Mesenchymal stem cell (in vitro differentiated cells and primary cell): Measurements from ENCODE around the gene ARPP21.

Experiments used
- DNase-seq: peaks from one replicate; pipeline ENCODE4 v3.0.0-alpha.2; 2013
- H2AFZ ChIP-seq: one replicate; pipeline ENCODE4 v1.6.1; 2013; ENCODE audit warnings: low read depth, mild to moderate bottlenecking, control low read depth, inconsistent platforms, low read length, moderate library complexity
- H2AK5ac ChIP-seq: 2 replicates; pipeline ENCODE4 v1.6.1; 2013; ENCODE audit warnings: low read length, moderate library complexity, mild to moderate bottlenecking, inconsistent platforms; ENCODE audit not compliant: severe bottlenecking
- H2BK120ac ChIP-seq: one replicate; pipeline ENCODE4 v1.6.1; 2013; ENCODE audit warnings: low read depth, mild to moderate bottlenecking, inconsistent platforms, low read length, moderate library complexity
- H2BK12ac ChIP-seq, 2 experiments: one replicate each; pipeline ENCODE4 v1.6.1; 2013; ENCODE audit warnings: inconsistent platforms in 2 of 2, low read length in 2 of 2, mild to moderate bottlenecking in 2 of 2, moderate library complexity in 2 of 2, control low read depth in 1 of 2
- H2BK15ac ChIP-seq: one replicate; pipeline ENCODE4 v1.6.1; 2013; ENCODE audit warnings: mild to moderate bottlenecking, low read depth, inconsistent platforms; ENCODE audit not compliant: poor library complexity, severe bottlenecking
- H2BK5ac ChIP-seq: 2 replicates; pipeline ENCODE4 v1.6.1; 2013; ENCODE audit warnings: low read depth, mild to moderate bottlenecking, low read length, control low read depth, inconsistent platforms; ENCODE audit not compliant: poor library complexity, severe bottlenecking
- H3K14ac ChIP-seq, 2 experiments: one replicate each; pipeline ENCODE4 v1.6.1; 2013; ENCODE audit warnings: inconsistent platforms in 2 of 2, low read length in 2 of 2, control low read depth in 1 of 2, mild to moderate bottlenecking in 1 of 2, moderate library complexity in 1 of 2
- H3K18ac ChIP-seq, 2 experiments: one replicate each; pipeline ENCODE4 v1.6.1; 2013; ENCODE audit warnings: inconsistent platforms in 2 of 2, low read length in 2 of 2, control low read depth in 1 of 2, low read depth in 1 of 2, mild to moderate bottlenecking in 1 of 2
- H3K23ac ChIP-seq, 2 experiments: one replicate each; pipeline ENCODE4 v1.6.1; 2013; ENCODE audit warnings: inconsistent platforms in 2 of 2, low read length in 2 of 2, mild to moderate bottlenecking in 2 of 2, moderate library complexity in 2 of 2, control low read depth in 1 of 2
- H3K27ac ChIP-seq: 2 replicates; pipeline ENCODE4 v1.5.1; 2013; ENCODE audit warnings: mild to moderate bottlenecking, moderate library complexity, low read length, control low read depth, inconsistent platforms; ENCODE audit not compliant: poor library complexity, severe bottlenecking
- H3K27me3 ChIP-seq, 2 experiments: 2 replicates each; pipeline versions ENCODE4 v1.6.1 to v1.7.0; 2013; ENCODE audit warnings: low read length in 2 of 2, mild to moderate bottlenecking in 2 of 2, moderate library complexity in 2 of 2, control low read depth in 1 of 2, inconsistent platforms in 1 of 2; ENCODE audit not compliant: control insufficient read depth in 1 of 2, insufficient read depth in 1 of 2
- H3K36me3 ChIP-seq, 2 experiments: 2 replicates each; pipeline versions ENCODE4 v1.6.1 to v1.7.0; 2013; ENCODE audit warnings: low read length in 2 of 2, control low read depth in 1 of 2, inconsistent platforms in 1 of 2, low read depth in 1 of 2, mild to moderate bottlenecking in 1 of 2; ENCODE audit not compliant: insufficient read depth in 2 of 2, control insufficient read depth in 1 of 2
- H3K4ac ChIP-seq, 2 experiments: one replicate each; pipeline ENCODE4 v1.6.1; 2013; ENCODE audit warnings: inconsistent platforms in 2 of 2, low read length in 2 of 2, mild to moderate bottlenecking in 2 of 2, moderate library complexity in 2 of 2, control low read depth in 1 of 2, low read depth in 1 of 2
- H3K4me1 ChIP-seq: 2 replicates; pipeline ENCODE4 v1.6.1; 2013; ENCODE audit warnings: low read depth, low read length, control low read depth; ENCODE audit not compliant: control insufficient read depth, insufficient read depth
- H3K4me2 ChIP-seq: 2 replicates; pipeline ENCODE4 v1.6.1; 2013; ENCODE audit warnings: low read length, mild to moderate bottlenecking, inconsistent platforms; ENCODE audit not compliant: poor library complexity, severe bottlenecking
- H3K4me3 ChIP-seq, 2 experiments: 2 replicates each; pipeline versions ENCODE4 v1.5.1 to v1.7.0; 2013; ENCODE audit warnings: low read length in 2 of 2, mild to moderate bottlenecking in 2 of 2, control low read depth in 1 of 2, low read depth in 1 of 2; ENCODE audit not compliant: insufficient read depth in 1 of 2
- H3K79me1 ChIP-seq: replicated peaks from 2 replicates; pipeline ENCODE4 v1.6.1; 2013; ENCODE audit warnings: mild to moderate bottlenecking, control low read depth, low read length, inconsistent platforms; ENCODE audit not compliant: poor library complexity, severe bottlenecking
- H3K9ac ChIP-seq: 2 replicates; pipeline ENCODE4 v1.7.0; 2013; ENCODE audit warnings: mild to moderate bottlenecking, low read length, moderate library complexity
- H3K9me3 ChIP-seq: 2 replicates; pipeline ENCODE4 v1.7.0; 2013; ENCODE audit warnings: mild to moderate bottlenecking, low read length; ENCODE audit not compliant: control insufficient read depth
- H4K8ac ChIP-seq: one replicate; pipeline ENCODE4 v1.6.1; 2013; ENCODE audit warnings: inconsistent platforms, mild to moderate bottlenecking, low read length, moderate library complexity
- H4K91ac ChIP-seq: one replicate; pipeline ENCODE4 v1.6.1; 2013; ENCODE audit warnings: mild to moderate bottlenecking, low read length, inconsistent platforms
- WGBS: methylation state at CpG from one replicate; pipeline ENCODE4 v1.1.7; 2013; ENCODE audit warnings: mixed read lengths; 5-methylcytosine and 5-hydroxymethylcytosine counted together

Gene ARPP21

GRCh38 chr3:35760146-35760545 is 120.8 kb downstream of the ARPP21 start:
- Histone ChIP-seq H3K9me3 (no peaks in the 10 kb centered on the region), H3K23ac (no peak overlapping the region), H3K27me3 (no peaks in the 10 kb centered on the region), H2BK15ac (no peak overlapping the region), H3K4ac (no peak overlapping the region), H3K9ac (no peak overlapping the region), H2AK5ac (no peak overlapping the region), H3K14ac (no peak overlapping the region), H3K4me3 (no peak overlapping the region), H3K18ac (no peak overlapping the region), H2BK12ac (no peak overlapping the region), H3K4me1 (no peaks in the 10 kb centered on the region), H3K27ac (no peak overlapping the region), H2AFZ (no peak overlapping the region), H3K79me1 (no peaks in the 10 kb centered on the region), H4K91ac (no peak overlapping the region), H2BK120ac (no peak overlapping the region), H3K4me2 (no peak overlapping the region), H4K8ac (no peak overlapping the region), H2BK5ac (no peak overlapping the region), H3K36me3 (no peaks in the 10 kb centered on the region)
- WGBS: 57% methylated on average over 4 of the region's 4 CpGs
- no peak for DNase-seq

GRCh38 chr3:35761311-35761710 is 122.0 kb downstream of the ARPP21 start:
- Histone ChIP-seq H3K27ac (no peak overlapping the region), H3K27me3 (no peaks in the 10 kb centered on the region), H3K4ac (no peak overlapping the region), H3K79me1 (no peaks in the 10 kb centered on the region), H3K9ac (no peak overlapping the region), H3K14ac (no peak overlapping the region), H3K4me3 (no peak overlapping the region), H2BK15ac (no peak overlapping the region), H3K36me3 (no peaks in the 10 kb centered on the region), H3K4me2 (no peak overlapping the region), H2BK5ac (no peak overlapping the region), H2AK5ac (no peak overlapping the region), H2AFZ (no peak overlapping the region), H2BK120ac (no peak overlapping the region), H2BK12ac (no peak overlapping the region), H4K8ac (no peak overlapping the region), H3K4me1 (no peaks in the 10 kb centered on the region), H4K91ac (no peak overlapping the region), H3K9me3 (no peaks in the 10 kb centered on the region), H3K18ac (no peak overlapping the region), H3K23ac (no peak overlapping the region)
- no peak for DNase-seq
- WGBS: 100% methylated on average over 1 of the region's 1 CpG

GRCh38 chr3:35772381-35773015 is 133.2 kb downstream of the ARPP21 start:
- no peaks in the 10 kb centered on the region for H3K9me3 ChIP-seq
- H3K4ac ChIP-seq: no peak overlapping the region
- 56% methylated on average over 2 of the region's 2 CpGs for WGBS
- no peak overlapping the region for H3K18ac ChIP-seq
- no peak overlapping the region for H4K91ac ChIP-seq
- H3K14ac ChIP-seq: no peak overlapping the region
- H3K23ac ChIP-seq: no peak overlapping the region
- H2AK5ac ChIP-seq: no peak overlapping the region
- no peak for DNase-seq
- H3K4me3 ChIP-seq: no peak overlapping the region
- no peak overlapping the region for H2BK120ac ChIP-seq
- H3K79me1 ChIP-seq: no peaks in the 10 kb centered on the region
- H2BK5ac ChIP-seq: no peak overlapping the region
- H3K27me3 ChIP-seq: no peaks in the 10 kb centered on the region
- H3K4me2 ChIP-seq: no peak overlapping the region
- no peak overlapping the region for H3K27ac ChIP-seq
- H3K36me3 ChIP-seq: no peaks in the 10 kb centered on the region
- H4K8ac ChIP-seq: no peak overlapping the region
- no peak overlapping the region for H2BK15ac ChIP-seq
- no peak overlapping the region for H2BK12ac ChIP-seq
- H2AFZ ChIP-seq: no peak overlapping the region
- no peak overlapping the region for H3K9ac ChIP-seq
- H3K4me1 ChIP-seq: no peaks in the 10 kb centered on the region

- no peak overlapping the region for H2BK15ac ChIP-seq
- H2BK120ac ChIP-seq: no peak overlapping the region
Measured at GRCh38 chr3:35773417-35773816, 134.1 kb downstream of the ARPP21 start.

More at GRCh38 chr3:35773417-35773816, 134.1 kb downstream of the ARPP21 start:
- no peaks in the 10 kb centered on the region for H3K27me3 ChIP-seq
- WGBS: no CpG with 5 or more reads among the region's 1 CpG
- no peak overlapping the region for H2AK5ac ChIP-seq
- no peaks in the 10 kb centered on the region for H3K9me3 ChIP-seq
- no peak overlapping the region for H4K8ac ChIP-seq
- H2BK5ac ChIP-seq: no peak overlapping the region
- H3K4ac ChIP-seq: no peak overlapping the region
- H3K9ac ChIP-seq: no peak overlapping the region
- no peak overlapping the region for H3K4me3 ChIP-seq
- H2BK12ac ChIP-seq: no peak overlapping the region
- no peak overlapping the region for H2AFZ ChIP-seq
- no peak overlapping the region for H3K23ac ChIP-seq
- no peak overlapping the region for H3K18ac ChIP-seq
- H3K4me1 ChIP-seq: no peaks in the 10 kb centered on the region
- H3K4me2 ChIP-seq: no peak overlapping the region
- no peaks in the 10 kb centered on the region for H3K79me1 ChIP-seq
- H4K91ac ChIP-seq: no peak overlapping the region
- DNase-seq: no peak
- no peak overlapping the region for H3K14ac ChIP-seq
- H3K36me3 ChIP-seq: no peaks in the 10 kb centered on the region
- H3K27ac ChIP-seq: no peak overlapping the region
